ENCODE measurements around the gene NEURL4. TPM values are rescaled to one million over a fixed set of nuclear protein-coding genes. Genes with fewer than 3 reads are reported as not detected.
"Not testable (repeated sequence)": the region's sequence is repeated elsewhere in the genome, so short reads cannot be mapped to it uniquely, and the experiment has no call there.

Gene NEURL4
- total RNA-seq, 2 experiments from 2014 or later, result 44.1 to 46.0 TPM

- Mint-ChIP-seq H3K27ac (peak overlapping the region; percentile 98), H3K36me3 (peaks cover 24% of the 10 kb centered on the region), H3K9me3 (no peaks in the 10 kb centered on the region), H3K27me3 (no peaks in the 10 kb centered on the region), H3K4me3 (peak overlapping the region; percentile 90), H3K4me1 (peaks cover 50% of the 10 kb centered on the region)
- DNase-seq, result no peak
These were observed 5.9 kb upstream of the NEURL4 start for GRCh38 chr17:7334938-7335538.

DNA sequence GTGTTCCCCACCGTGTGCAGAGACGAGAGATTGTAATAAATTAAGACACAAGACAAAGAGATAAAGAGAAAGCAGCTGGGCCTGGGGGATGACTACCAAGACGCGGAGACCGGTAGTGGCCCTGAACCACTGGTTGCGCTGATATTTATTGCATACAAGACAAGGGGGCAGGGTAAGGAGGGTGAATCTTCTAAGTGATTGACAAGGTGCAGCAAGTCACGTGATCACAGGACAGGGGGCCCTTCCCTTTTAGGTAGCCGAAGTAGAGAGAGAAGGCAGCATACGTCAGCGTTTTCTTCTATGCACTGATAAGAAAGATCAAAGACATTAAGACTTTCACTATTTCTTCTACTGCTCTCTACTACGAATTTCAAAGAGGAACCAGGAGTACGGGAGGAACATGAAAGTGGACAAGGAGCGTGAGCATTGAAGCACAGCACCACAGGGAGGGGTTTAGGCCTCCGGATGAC is 3.5 kb upstream of the NEURL4 start:
- not testable (repeated sequence) for H3K36me3 Mint-ChIP-seq, H3K9me3 Mint-ChIP-seq, H3K27me3 Mint-ChIP-seq
- peaks cover 50% of the 10 kb centered on the region for H3K4me1 Mint-ChIP-seq
- H3K4me3 Mint-ChIP-seq, result peak overlapping the region; percentile 62
- DNase-seq, result peak; percentile 46
- H3K27ac Mint-ChIP-seq, result peak overlapping the region; percentile 85

DNA sequence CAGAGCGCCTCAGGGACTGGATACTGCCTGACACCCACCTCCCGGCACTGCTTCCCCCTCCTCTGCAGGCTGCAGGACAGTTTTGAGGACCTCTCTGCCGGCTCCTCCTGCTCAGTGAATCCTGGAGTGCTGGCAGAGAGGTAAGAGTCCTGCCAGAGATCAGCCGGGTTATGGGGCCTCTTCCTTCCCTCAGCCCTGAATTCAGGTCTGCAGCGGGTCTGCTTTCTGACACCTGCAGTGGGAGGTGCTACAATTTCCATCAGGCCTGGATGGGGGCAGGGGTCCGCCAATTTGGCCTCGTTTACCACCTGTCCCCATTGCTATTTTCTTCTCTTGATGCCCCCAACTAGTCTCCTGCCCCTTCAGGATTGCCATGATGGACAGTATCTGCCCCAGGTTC is 3.0 kb upstream of the NEURL4 start:
- Mint-ChIP-seq H3K27ac (peak overlapping the region; percentile 85), H3K4me1 (peaks cover 51% of the 10 kb centered on the region), H3K27me3 (no peaks in the 10 kb centered on the region), H3K9me3 (no peaks in the 10 kb centered on the region), H3K4me3 (peak overlapping the region; percentile 62), H3K36me3 (peaks cover 3% of the 10 kb centered on the region)
- DNase-seq, result no peak

DNA sequence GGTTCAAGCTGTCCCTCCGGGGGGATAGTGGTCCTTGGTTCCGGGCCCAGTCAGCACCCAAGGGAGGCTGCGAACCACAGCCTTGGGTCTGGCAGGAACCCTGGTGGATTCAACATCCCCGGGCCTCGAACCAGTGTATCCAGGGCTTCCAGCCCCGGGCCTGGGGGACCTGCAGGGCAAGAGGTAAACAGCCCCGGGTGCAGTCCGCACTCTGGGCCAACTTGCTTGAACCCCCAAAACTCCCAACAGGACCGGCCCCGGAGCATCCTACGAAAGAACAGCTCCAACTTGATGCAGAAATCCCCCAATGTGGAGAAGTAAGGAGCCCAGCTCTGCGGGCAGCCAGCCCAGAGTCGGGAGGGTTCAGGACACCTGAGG is 1.5 kb upstream of the NEURL4 start:
- H3K9me3 Mint-ChIP-seq, result no peaks in the 10 kb centered on the region
- no peaks in the 10 kb centered on the region for H3K36me3 Mint-ChIP-seq
- H3K4me1 Mint-ChIP-seq, result peaks cover 44% of the 10 kb centered on the region
- H3K27me3 Mint-ChIP-seq, result no peaks in the 10 kb centered on the region
- DNase-seq, result no peak
- peak overlapping the region; percentile 90 for H3K27ac Mint-ChIP-seq
- peak overlapping the region; percentile 76 for H3K4me3 Mint-ChIP-seq

DNA sequence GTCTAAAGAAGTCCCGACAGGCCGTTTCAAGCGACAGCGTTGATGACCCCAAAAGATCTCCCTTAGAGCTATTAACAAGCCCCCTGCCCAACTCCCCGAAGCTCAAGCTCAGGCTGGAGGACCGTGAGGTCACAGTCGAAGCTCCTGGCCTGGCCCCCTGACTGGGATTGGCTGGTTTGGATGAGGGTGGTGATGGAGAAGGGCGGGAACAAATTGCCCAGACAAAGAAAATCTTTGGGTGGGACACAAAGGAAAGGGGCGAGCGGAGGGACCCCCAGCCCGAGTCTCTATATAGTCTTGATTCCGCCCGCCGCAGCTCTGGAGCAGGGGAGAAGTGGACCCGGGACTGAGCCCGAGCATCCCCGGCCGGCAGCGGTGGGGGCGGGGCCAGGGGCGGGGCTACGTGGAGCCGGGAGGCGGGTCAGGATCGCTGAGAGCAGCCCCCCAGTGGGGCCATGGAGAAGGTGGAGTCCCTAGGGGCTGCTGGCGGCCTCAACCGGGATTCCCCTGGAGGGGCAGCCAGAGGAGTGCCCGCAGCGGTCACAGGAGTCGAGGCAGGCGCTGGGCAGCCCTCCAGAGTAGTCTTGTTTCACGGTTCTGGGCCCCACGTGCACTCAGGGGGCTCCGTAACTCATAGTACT is 982 bp upstream of the NEURL4 start:
- peak; percentile 84 for DNase-seq
- peak overlapping the region; percentile 90 for H3K27ac Mint-ChIP-seq
- no peaks in the 10 kb centered on the region for H3K36me3 Mint-ChIP-seq
- H3K27me3 Mint-ChIP-seq, result no peaks in the 10 kb centered on the region
- peaks cover 39% of the 10 kb centered on the region for H3K4me1 Mint-ChIP-seq
- H3K9me3 Mint-ChIP-seq, result no peaks in the 10 kb centered on the region
- peak overlapping the region; percentile 76 for H3K4me3 Mint-ChIP-seq

DNA sequence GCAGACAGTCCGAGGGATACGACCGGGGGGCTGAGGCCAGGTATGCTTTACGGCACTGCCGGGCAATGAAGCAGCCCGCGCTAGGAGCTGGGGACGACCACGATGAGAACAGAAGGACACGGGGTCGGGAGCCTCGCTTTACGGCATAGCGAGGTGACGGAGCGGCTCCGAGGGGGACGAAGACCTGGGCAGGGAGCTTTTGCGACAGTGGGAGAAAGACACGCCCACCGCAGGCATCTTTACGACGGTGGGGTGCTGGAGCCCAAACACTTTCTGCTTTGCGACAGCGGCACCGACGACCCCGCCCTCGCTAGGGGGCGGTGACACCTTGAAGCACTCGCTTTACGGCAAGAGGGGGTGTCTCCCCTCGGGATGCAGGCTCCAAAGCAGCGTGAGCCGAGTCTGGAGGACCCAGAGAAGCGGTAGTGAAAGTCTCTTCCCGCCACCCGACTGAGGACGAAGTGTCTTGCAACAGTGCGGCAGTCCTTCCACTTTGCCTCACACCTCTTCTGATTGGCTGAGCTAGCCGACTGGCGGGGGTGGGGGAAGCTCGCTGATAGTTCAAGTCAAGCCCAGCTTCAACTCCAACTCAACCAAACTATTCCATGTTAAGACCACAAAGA is 350 bp upstream of the NEURL4 start:
- H3K36me3 Mint-ChIP-seq, result no peaks in the 10 kb centered on the region
- peak overlapping the region; percentile 76 for H3K4me3 Mint-ChIP-seq
- peaks cover 34% of the 10 kb centered on the region for H3K4me1 Mint-ChIP-seq
- peak overlapping the region; percentile 90 for H3K27ac Mint-ChIP-seq
- no peaks in the 10 kb centered on the region for H3K9me3 Mint-ChIP-seq
- no peaks in the 10 kb centered on the region for H3K27me3 Mint-ChIP-seq
- DNase-seq, result peak; percentile 97

DNA sequence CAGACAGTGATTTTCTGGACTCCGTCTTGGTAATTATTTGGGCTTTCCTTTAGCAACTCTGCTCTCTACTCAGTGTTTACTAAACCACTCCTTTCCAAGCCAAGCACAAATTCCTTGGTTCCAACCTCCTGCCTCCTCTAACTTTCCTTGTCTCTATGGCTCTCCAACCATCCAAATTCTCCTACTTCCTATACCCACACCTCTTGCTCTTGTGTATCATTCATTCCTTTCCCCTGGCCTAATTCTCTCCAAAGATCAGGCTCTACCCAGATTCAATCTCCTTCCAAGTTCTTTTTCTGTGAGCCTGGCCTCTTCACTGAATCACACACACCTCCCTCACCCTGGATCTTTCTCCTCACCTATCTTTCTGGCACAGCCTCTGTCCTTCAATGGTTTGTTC is 1.1 kb downstream of the NEURL4 start:
- Mint-ChIP-seq H3K27me3 (no peaks in the 10 kb centered on the region), H3K27ac (peak overlapping the region; percentile 52), H3K36me3 (peaks cover 4% of the 10 kb centered on the region), H3K4me1 (peaks cover 34% of the 10 kb centered on the region), H3K4me3 (peak overlapping the region; percentile 86), H3K9me3 (no peaks in the 10 kb centered on the region)
- DNase-seq, result no peak

GRCh38 chr17:7327501-7327900 is 1.6 kb downstream of the NEURL4 start:
- H3K36me3 Mint-ChIP-seq, result peaks cover 4% of the 10 kb centered on the region
- no peaks in the 10 kb centered on the region for H3K27me3 Mint-ChIP-seq
- H3K27ac Mint-ChIP-seq, result no peak overlapping the region
- no peak for DNase-seq
- no peaks in the 10 kb centered on the region for H3K9me3 Mint-ChIP-seq
- peaks cover 30% of the 10 kb centered on the region for H3K4me1 Mint-ChIP-seq
- H3K4me3 Mint-ChIP-seq, result peak overlapping the region; percentile 55

DNA sequence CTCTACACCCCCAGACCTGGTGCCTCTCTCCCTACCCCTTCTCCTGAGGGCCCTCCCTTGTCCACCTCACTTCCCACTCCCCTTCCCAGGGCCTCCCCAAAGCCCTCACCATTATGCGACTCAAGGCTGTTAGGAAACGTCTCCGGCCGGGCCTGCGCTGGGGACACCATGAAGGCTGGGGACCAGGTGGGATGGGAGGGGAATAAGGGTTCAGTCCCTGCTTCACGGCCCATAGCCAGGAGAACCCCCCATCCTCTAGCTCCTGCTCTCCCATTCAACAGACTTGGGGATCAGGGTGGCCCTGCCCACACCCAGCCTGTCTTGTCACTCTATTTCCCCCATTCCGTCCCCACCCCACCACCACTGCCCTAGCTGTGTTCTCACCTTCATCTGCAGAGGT is 2.1 kb downstream of the NEURL4 start:
- Mint-ChIP-seq H3K27ac (no peak overlapping the region), H3K27me3 (no peaks in the 10 kb centered on the region), H3K36me3 (peaks cover 4% of the 10 kb centered on the region), H3K4me1 (peaks cover 26% of the 10 kb centered on the region), H3K4me3 (peak overlapping the region; percentile 55), H3K9me3 (no peaks in the 10 kb centered on the region)
- DNase-seq, result no peak

- peaks cover 24% of the 10 kb centered on the region for H3K4me1 Mint-ChIP-seq
- no peak for DNase-seq
- no peaks in the 10 kb centered on the region for H3K9me3 Mint-ChIP-seq
- H3K4me3 Mint-ChIP-seq, result no peak overlapping the region
- no peaks in the 10 kb centered on the region for H3K27me3 Mint-ChIP-seq
- peaks cover 4% of the 10 kb centered on the region for H3K36me3 Mint-ChIP-seq
- no peak overlapping the region for H3K27ac Mint-ChIP-seq
These were observed 2.9 kb downstream of the NEURL4 start for GRCh38 chr17:7326186-7326585.

DNA sequence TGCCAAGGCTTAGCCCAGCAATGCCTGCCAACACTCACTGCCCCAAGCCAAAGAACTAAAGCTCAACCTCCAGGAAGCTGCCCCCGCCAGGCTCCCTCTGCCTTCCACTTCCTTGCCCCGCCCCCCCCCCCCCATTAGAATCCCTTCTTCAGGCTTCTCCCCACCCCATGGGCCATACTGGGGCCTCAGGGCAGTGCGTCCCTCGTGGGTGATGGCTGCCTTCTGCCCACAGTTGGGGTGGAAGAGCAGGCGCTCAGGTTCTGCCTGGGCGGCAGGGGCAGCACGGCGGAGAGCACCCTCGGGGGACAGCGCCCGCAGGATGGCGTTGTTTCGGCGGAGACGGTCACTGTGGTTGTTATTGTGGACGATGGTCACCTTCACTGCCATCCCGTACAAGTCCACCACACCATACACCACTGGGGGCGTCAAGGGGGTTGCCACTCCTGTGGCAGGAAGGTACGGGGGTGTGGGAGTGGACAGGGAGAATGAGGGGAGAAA is 4.1 kb downstream of the NEURL4 start:
- H3K4me1 Mint-ChIP-seq, result peaks cover 19% of the 10 kb centered on the region
- no peaks in the 10 kb centered on the region for H3K27me3 Mint-ChIP-seq
- H3K9me3 Mint-ChIP-seq, result no peaks in the 10 kb centered on the region
- no peak overlapping the region for H3K27ac Mint-ChIP-seq
- no peak overlapping the region for H3K4me3 Mint-ChIP-seq
- no peak for DNase-seq
- peaks cover 5% of the 10 kb centered on the region for H3K36me3 Mint-ChIP-seq

DNA sequence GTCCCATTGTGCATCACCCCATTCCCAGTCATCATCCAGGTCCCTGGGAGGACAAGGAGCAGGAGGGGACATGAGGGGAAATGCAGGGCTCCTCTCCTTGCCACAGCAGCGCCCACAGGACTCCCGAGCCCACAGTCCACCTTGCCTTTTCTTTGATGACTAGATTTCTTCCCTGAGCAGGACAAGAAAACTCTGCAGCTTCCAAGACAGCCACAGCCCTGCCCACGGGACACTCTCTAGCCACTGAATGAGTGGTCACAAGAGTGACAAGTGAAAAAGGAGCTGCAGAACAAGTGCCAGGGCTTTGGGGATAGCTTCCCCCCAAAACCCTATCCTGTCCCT is 4.7 kb downstream of the NEURL4 start:
- no peaks in the 10 kb centered on the region for H3K9me3 Mint-ChIP-seq
- no peaks in the 10 kb centered on the region for H3K27me3 Mint-ChIP-seq
- H3K27ac Mint-ChIP-seq, result no peak overlapping the region
- H3K4me3 Mint-ChIP-seq, result no peak overlapping the region
- peaks cover 19% of the 10 kb centered on the region for H3K4me1 Mint-ChIP-seq
- DNase-seq, result no peak
- H3K36me3 Mint-ChIP-seq, result peaks cover 5% of the 10 kb centered on the region

GRCh38 chr17:7323731-7324437 is 5.3 kb downstream of the NEURL4 start:
- H3K36me3 Mint-ChIP-seq, result peaks cover 5% of the 10 kb centered on the region
- no peaks in the 10 kb centered on the region for H3K27me3 Mint-ChIP-seq
- DNase-seq, result peak; percentile 61
- no peak overlapping the region for H3K4me3 Mint-ChIP-seq
- H3K9me3 Mint-ChIP-seq, result no peaks in the 10 kb centered on the region
- H3K4me1 Mint-ChIP-seq, result peaks cover 19% of the 10 kb centered on the region
- no peak overlapping the region for H3K27ac Mint-ChIP-seq

- peaks cover 9% of the 10 kb centered on the region for H3K4me1 Mint-ChIP-seq
These were observed 6.5 kb downstream of the NEURL4 start for GRCh38 chr17:7322520-7323194.

DNA sequence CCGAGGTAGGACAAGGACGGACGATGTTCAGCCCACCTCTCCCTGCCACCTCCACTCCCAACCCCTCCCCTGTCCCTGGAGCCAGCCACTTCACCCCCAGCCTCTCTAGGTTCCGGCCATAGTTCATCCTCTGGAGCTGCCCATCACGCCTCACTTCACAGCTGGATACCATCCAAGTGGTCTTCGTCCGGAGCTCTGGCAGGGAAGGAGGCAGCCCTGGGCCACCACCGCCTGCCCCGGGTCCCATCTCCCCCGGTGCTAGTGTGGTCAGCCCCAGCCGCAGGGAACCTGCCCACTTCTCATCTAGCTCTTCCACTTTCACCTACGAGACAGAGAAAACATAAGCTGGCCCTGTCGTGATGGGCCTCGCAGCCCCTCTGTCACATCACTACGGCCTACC is 7.7 kb downstream of the NEURL4 start:
- no peak overlapping the region for H3K4me3 Mint-ChIP-seq
- no peaks in the 10 kb centered on the region for H3K9me3 Mint-ChIP-seq
- H3K36me3 Mint-ChIP-seq, result peaks cover 9% of the 10 kb centered on the region
- peaks cover 4% of the 10 kb centered on the region for H3K4me1 Mint-ChIP-seq
- H3K27ac Mint-ChIP-seq, result no peak overlapping the region
- no peak for DNase-seq
- H3K27me3 Mint-ChIP-seq, result no peaks in the 10 kb centered on the region

More at GRCh38 chr17:7322520-7323194, 6.5 kb downstream of the NEURL4 start:
- Mint-ChIP-seq H3K9me3 (no peaks in the 10 kb centered on the region), H3K4me3 (no peak overlapping the region), H3K27me3 (no peaks in the 10 kb centered on the region), H3K27ac (no peak overlapping the region), H3K36me3 (peaks cover 7% of the 10 kb centered on the region)
- no peak for DNase-seq
